Retinal pigment epithelial cell (primary cell): ENCODE data around the gene ATP6V1C2.
"Not testable (repeated sequence)": the region's sequence is repeated elsewhere in the genome, so short reads cannot be mapped to it uniquely, and the experiment has no call there.

Experiments
- DNase-seq: peaks from one replicate; pipeline ENCODE4 v3.0.0-alpha.2; 2010; ENCODE audit warnings: low read depth
- H3K4me3 ChIP-seq: 2 replicates; pipeline ENCODE4 v1.5.1; 2011; ENCODE audit warnings: mild to moderate bottlenecking, low read length, control low read depth, moderate library complexity
- CTCF ChIP-seq: conservative IDR thresholded peaks from 2 replicates; pipeline ENCODE4 v1.5.1; 2011; ENCODE audit warnings: low read depth, low read length, control low read depth, inconsistent platforms

ATP6V1C2 gene

GRCh38 chr2:10777111-10777841 lies 55.8 kb downstream of the ATP6V1C2 start:
- H3K4me3 ChIP-seq = no peak overlapping the region
- no peak for TF ChIP-seq CTCF
- no peak for DNase-seq

DNA sequence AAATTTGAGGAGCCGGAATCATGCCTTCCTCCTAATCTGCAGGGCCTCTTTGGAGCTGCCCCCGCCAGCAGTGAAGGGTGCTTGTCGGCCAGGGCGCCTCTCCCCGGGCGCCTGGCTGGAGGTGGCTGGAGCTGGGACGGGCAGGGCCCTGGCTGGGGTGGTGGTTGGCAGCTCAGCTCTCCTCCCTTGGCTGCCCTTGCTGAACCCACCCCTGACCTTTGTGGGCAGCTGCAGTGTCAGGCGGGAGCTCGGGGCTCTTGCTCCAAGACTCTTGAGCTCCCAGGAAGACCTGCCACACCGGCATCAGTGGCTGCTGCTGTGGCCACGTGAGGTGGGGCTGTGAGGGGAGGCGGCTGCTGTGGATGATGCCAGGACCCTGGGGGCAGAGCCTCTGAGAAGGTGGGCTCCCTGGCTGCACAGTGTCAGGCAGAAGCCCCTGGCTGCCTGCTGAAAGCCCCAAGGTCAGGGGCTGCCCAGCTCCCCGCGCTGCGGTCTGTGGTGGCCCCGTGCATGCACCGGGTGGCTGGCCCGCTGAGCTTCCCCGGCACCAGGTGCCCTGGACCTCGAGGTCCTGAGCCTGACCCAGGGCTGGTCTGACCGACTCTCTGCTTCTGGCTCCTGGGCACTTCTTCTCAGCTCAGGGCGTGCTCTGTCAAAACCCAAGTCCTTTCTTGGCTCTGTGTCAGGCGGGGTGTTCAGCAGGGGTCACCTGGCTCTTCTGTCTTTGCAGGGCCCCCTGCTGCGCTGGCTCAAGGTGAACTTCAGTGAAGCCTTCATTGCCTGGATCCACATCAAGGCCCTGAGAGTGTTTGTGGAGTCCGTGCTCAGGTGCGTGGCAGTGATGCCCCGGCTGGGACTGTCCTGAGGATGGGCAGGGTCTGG lies 56.7 kb downstream of the ATP6V1C2 start:
- DNase-seq = no peak
- TF ChIP-seq CTCF = no peak

DNA sequence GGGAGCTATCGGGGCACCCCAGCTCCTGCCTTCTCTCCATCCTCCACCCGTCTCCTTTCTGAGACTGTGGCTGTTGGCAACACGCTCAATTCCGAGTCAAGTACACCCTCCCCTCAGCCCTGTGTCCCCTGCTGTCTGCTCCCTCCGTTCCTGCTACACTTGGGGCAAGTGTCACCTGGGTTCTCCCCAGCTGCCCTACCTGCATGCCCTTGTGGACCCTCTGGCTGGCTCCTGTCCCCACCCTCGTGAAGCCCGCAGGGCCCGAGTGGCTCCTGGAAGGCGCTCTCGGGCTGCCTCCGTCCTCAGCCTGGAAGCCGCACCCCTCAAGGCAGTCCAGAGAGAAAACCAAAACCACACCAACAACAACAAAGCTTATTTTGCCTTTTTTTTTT lies 57.3 kb downstream of the ATP6V1C2 start:
- no peak for DNase-seq
- no peak overlapping the region for H3K4me3 ChIP-seq
- no peak for TF ChIP-seq CTCF

More for the DNA sequence above, 56.7 kb downstream of the ATP6V1C2 start:
- H3K4me3 ChIP-seq = no peak overlapping the region

DNA sequence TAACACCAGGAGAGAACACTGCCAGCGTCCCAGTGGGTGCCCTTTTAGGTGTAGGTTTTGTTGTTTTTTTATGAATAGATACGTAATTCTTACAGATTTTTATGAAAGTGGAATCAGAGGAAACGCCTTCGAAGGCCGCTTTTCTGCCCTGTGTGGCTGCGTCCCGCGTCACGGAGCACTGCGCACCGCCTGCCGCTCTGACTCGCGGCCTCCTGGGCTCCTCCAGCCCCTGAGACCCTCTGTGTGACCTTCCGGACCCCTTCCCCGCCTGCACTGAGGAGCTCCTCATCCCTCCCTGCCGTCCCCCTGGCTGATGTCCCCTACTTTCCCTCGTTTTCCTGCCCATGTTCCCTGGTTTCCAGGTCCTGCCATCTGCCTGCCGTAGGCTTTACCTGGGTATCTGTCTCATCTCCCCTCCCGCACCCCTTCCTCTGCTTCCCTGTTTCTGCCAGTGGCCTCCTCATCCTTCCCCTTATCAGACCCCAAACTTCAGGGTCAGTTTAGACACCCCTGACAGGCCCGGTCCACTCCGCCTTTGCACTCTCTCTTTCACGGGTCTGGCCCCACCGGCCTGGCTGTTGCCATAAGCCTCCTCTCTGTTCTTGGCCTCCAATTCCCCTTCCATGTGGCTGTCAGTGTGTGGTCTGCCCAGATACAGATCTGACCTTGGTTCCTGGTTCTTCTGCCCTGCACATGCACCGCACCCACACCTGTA lies 58.5 kb downstream of the ATP6V1C2 start:
- no peak for TF ChIP-seq CTCF
- DNase-seq = no peak
- H3K4me3 ChIP-seq = no peak overlapping the region

DNA sequence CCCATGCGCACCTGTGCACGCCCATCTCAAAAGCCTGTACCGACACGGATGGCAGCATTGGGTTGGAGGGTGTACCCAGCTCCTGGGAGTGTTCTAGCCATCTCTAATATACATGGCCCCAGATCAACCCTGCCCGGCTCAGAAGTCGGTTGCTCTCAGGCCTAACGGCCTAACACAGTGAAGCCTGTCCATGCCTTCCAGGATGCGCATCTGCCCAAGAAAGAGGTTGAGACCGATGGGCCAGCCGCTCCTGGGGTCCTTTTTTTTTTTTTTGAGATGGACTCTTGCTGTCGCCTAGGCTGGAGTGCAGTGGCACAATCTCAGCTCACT lies 59.0 kb downstream of the ATP6V1C2 start:
- no peak for TF ChIP-seq CTCF
- no peak for DNase-seq
- no peak overlapping the region for H3K4me3 ChIP-seq

GRCh38 chr2:10780821-10781220 lies 59.4 kb downstream of the ATP6V1C2 start:
- not testable (repeated sequence) for H3K4me3 ChIP-seq, DNase-seq

- no peak for TF ChIP-seq CTCF
- H3K4me3 ChIP-seq = no peak overlapping the region
- DNase-seq = no peak
These were observed 60.3 kb downstream of the ATP6V1C2 start for GRCh38 chr2:10781746-10782145.
